GM21619 (cell line): ENCODE measurements around the gene CLEC16A.

Experiments used
- ATAC-seq: cut with Tn5 transposase; IDR thresholded peaks from one replicate; pipeline ENCODE4 v1.9.1; 2021; ENCODE audit not compliant: unreplicated experiment

CLEC16A gene

GRCh38 chr16:11011326-11011725 lies 67.0 kb downstream of the CLEC16A start:
- ATAC-seq = no peak

- ATAC-seq = no peak
Observed at GRCh38 chr16:11012841-11013240, 68.5 kb downstream of the CLEC16A start.

GRCh38 chr16:11014136-11014535 lies 69.8 kb downstream of the CLEC16A start:
- no peak for ATAC-seq

GRCh38 chr16:11015076-11015475 lies 70.7 kb downstream of the CLEC16A start:
- ATAC-seq = no peak

GRCh38 chr16:11015607-11016006 lies 71.2 kb downstream of the CLEC16A start:
- no peak for ATAC-seq

- no peak for ATAC-seq
Observed at GRCh38 chr16:11016524-11016988, 72.2 kb downstream of the CLEC16A start.

- no peak for ATAC-seq
Observed at GRCh38 chr16:11016993-11017392, 72.6 kb downstream of the CLEC16A start.

- no peak for ATAC-seq
Observed at GRCh38 chr16:11017499-11017898, 73.1 kb downstream of the CLEC16A start.

GRCh38 chr16:11020388-11020787 lies 76.0 kb downstream of the CLEC16A start:
- ATAC-seq = no peak

- no peak for ATAC-seq
Observed at GRCh38 chr16:11020792-11021551, 76.6 kb downstream of the CLEC16A start.

- no peak for ATAC-seq
Observed at GRCh38 chr16:11022002-11022401, 77.6 kb downstream of the CLEC16A start.

GRCh38 chr16:11023262-11024039 lies 79.1 kb downstream of the CLEC16A start:
- no peak for ATAC-seq

- ATAC-seq = peak; percentile 32
Observed at GRCh38 chr16:11024333-11025053, 80.1 kb downstream of the CLEC16A start.

GRCh38 chr16:11025120-11025531 lies 80.8 kb downstream of the CLEC16A start:
- peak; percentile 86 for ATAC-seq

GRCh38 chr16:11029948-11030347 lies 85.6 kb downstream of the CLEC16A start:
- no peak for ATAC-seq

- no peak for ATAC-seq
Observed at GRCh38 chr16:11030990-11031510, 86.7 kb downstream of the CLEC16A start.

- no peak for ATAC-seq
Observed at GRCh38 chr16:11032000-11032921, 87.9 kb downstream of the CLEC16A start.

- no peak for ATAC-seq
Observed at GRCh38 chr16:11032922-11033291, 88.5 kb downstream of the CLEC16A start.

GRCh38 chr16:11033629-11034420 lies 89.5 kb downstream of the CLEC16A start:
- ATAC-seq = no peak
